Glutamatergic neuron (in vitro differentiated cells): ENCODE data around the gene DICER1. TPM values are rescaled to one million over a fixed set of nuclear protein-coding genes. Genes with fewer than 3 reads are reported as not detected.
A peak's percentile ranks its signal among the peaks of the same experiment; 100 is the strongest.

Experiments used
- DNase-seq: peaks from one replicate; pipeline ENCODE4 v3.0.0; 2022
- H3K27ac Mint-ChIP-seq: one replicate; pipeline ENCODE4 v1.8.0; 2020; ENCODE audit warnings: mild to moderate bottlenecking, mixed read lengths, inconsistent platforms; ENCODE audit not compliant: unreplicated experiment
- H3K27me3 Mint-ChIP-seq: one replicate; pipeline ENCODE4 v1.8.0; 2020; ENCODE audit warnings: mild to moderate bottlenecking, moderate library complexity, mixed read lengths, inconsistent platforms; ENCODE audit not compliant: unreplicated experiment
- H3K36me3 Mint-ChIP-seq: one replicate; pipeline ENCODE4 v1.8.0; 2020; ENCODE audit warnings: mild to moderate bottlenecking, mixed read lengths, inconsistent platforms; ENCODE audit not compliant: unreplicated experiment
- H3K4me1 Mint-ChIP-seq: one replicate; pipeline ENCODE4 v1.8.0; 2020; ENCODE audit warnings: mild to moderate bottlenecking, low read depth, mixed read lengths, inconsistent platforms; ENCODE audit not compliant: unreplicated experiment
- H3K4me3 Mint-ChIP-seq: one replicate; pipeline ENCODE4 v1.8.0; 2020; ENCODE audit warnings: mild to moderate bottlenecking, mixed read lengths, inconsistent platforms; ENCODE audit not compliant: unreplicated experiment
- H3K9me3 Mint-ChIP-seq: one replicate; pipeline ENCODE4 v1.8.0; 2020; ENCODE audit warnings: mild to moderate bottlenecking, moderate library complexity, mixed read lengths, inconsistent platforms; ENCODE audit not compliant: unreplicated experiment
- CTCF ChIP-seq: fragments of 200-600 bp; sonication (generic); IDR thresholded peaks from one replicate; pipeline ENCODE4 v1.5.0; 2021; ENCODE audit not compliant: partially characterized antibody, unreplicated experiment
- total RNA-seq: library from RNA; stranded (reverse); fragmentation: NEBNext Ultra II Directional; extraction: Animal tissue kit (Norgen Biotek cat#: 25700); gene quantifications from one replicate; pipeline ENCODE4 v1.2.1, GENCODE V29; 2021; ENCODE audit not compliant: unreplicated experiment

Gene DICER1
- total RNA-seq, 1 donor from 2014 or later = 113 TPM

- Mint-ChIP-seq H3K9me3 (peaks cover 10% of the 10 kb centered on the region), H3K27ac (no peak overlapping the region), H3K4me1 (peaks cover 15% of the 10 kb centered on the region), H3K27me3 (peaks cover 7% of the 10 kb centered on the region), H3K36me3 (no peaks in the 10 kb centered on the region), H3K4me3 (no peak overlapping the region)
- no peak for TF ChIP-seq CTCF
- DNase-seq = no peak
These were observed 342 bp downstream of the DICER1 start for GRCh38 chr14:95157048-95157326.

- Mint-ChIP-seq H3K36me3 (no peaks in the 10 kb centered on the region), H3K4me3 (peak overlapping the region; percentile 92), H3K4me1 (peaks cover 15% of the 10 kb centered on the region), H3K27ac (peak overlapping the region; percentile 90), H3K27me3 (peaks cover 7% of the 10 kb centered on the region), H3K9me3 (peaks cover 10% of the 10 kb centered on the region)
- no peak for TF ChIP-seq CTCF
- DNase-seq = peak; percentile 60
These were observed 925 bp downstream of the DICER1 start for GRCh38 chr14:95156161-95157047.

- no peak for TF ChIP-seq CTCF
- H3K27me3 Mint-ChIP-seq = peaks cover 7% of the 10 kb centered on the region
- DNase-seq = no peak
- H3K4me1 Mint-ChIP-seq = peaks cover 15% of the 10 kb centered on the region
- peaks cover 10% of the 10 kb centered on the region for H3K9me3 Mint-ChIP-seq
- H3K27ac Mint-ChIP-seq = no peak overlapping the region
- H3K4me3 Mint-ChIP-seq = peak overlapping the region; percentile 92
- no peaks in the 10 kb centered on the region for H3K36me3 Mint-ChIP-seq
These were observed 2.3 kb downstream of the DICER1 start for GRCh38 chr14:95155045-95155444.

- Mint-ChIP-seq H3K9me3 (peaks cover 10% of the 10 kb centered on the region), H3K27ac (no peak overlapping the region), H3K4me1 (peaks cover 15% of the 10 kb centered on the region), H3K4me3 (no peak overlapping the region), H3K27me3 (peaks cover 7% of the 10 kb centered on the region), H3K36me3 (no peaks in the 10 kb centered on the region)
- TF ChIP-seq CTCF = no peak
- DNase-seq = no peak
These were observed 3.5 kb downstream of the DICER1 start for GRCh38 chr14:95153866-95154265.

GRCh38 chr14:95151561-95151960 lies 5.8 kb downstream of the DICER1 start:
- Mint-ChIP-seq H3K36me3 (no peaks in the 10 kb centered on the region), H3K4me1 (peaks cover 17% of the 10 kb centered on the region), H3K4me3 (no peak overlapping the region), H3K27me3 (no peaks in the 10 kb centered on the region), H3K27ac (no peak overlapping the region), H3K9me3 (peaks cover 4% of the 10 kb centered on the region)
- no peak for TF ChIP-seq CTCF
- DNase-seq = no peak
